AG09309 (cell line): ENCODE data around the gene NLRC3.
"Not testable (repeated sequence)": the region's sequence is repeated elsewhere in the genome, so short reads cannot be mapped to it uniquely, and the experiment has no call there.

ENCODE experiments used
- DNase-seq: peaks from one replicate; pipeline ENCODE4 v3.0.0-alpha.2; 2010; ENCODE audit warnings: low read depth
- H3K4me3 ChIP-seq: 2 replicates; pipeline ENCODE4 v1.5.1; 2011; ENCODE audit warnings: mild to moderate bottlenecking, low read depth, low read length, moderate library complexity; ENCODE audit not compliant: control insufficient read depth
- CTCF ChIP-seq: IDR thresholded peaks from 2 replicates; pipeline ENCODE4 v1.5.1; 2011; ENCODE audit warnings: mild to moderate bottlenecking, low read depth, low read length, inconsistent platforms; ENCODE audit not compliant: insufficient read depth, control insufficient read depth; ENCODE audit errors: missing control alignments

NLRC3 gene

DNA sequence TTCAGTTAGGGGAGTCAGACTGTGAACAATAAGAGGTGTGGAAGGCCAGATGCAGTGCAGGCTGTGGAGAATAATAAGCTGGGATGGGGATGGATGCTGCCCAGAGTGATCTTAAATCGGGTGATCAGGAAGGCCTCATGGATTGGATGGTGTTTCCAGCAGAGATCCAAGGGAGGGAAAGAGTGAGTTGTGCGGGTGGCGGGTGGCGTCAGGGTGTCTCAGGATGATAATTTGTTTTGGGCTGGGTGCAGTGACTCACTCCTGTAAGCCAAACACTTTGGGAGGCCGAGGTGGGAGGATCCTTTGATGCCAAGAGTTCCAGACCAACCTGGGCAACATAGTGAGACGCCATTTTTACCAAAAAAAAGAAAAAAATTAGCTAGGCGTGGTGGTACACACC is 68.5 kb downstream of the NLRC3 start:
- no peak for DNase-seq
- no peak overlapping the region for H3K4me3 ChIP-seq
- no peak for TF ChIP-seq CTCF

GRCh38 chr16:3503523-3503922 is 73.7 kb downstream of the NLRC3 start:
- no peak overlapping the region for H3K4me3 ChIP-seq
- no peak for TF ChIP-seq CTCF
- no peak for DNase-seq

- peak overlapping the region; percentile 70 for H3K4me3 ChIP-seq
Observed at GRCh38 chr16:3501783-3502400, 75.3 kb downstream of the NLRC3 start.

GRCh38 chr16:3501412-3501761 is 75.8 kb downstream of the NLRC3 start:
- H3K4me3 ChIP-seq, result peak overlapping the region; percentile 70
- DNase-seq, result not testable (repeated sequence)

More at GRCh38 chr16:3501783-3502400, 75.3 kb downstream of the NLRC3 start:
- no peak for DNase-seq
- no peak for TF ChIP-seq CTCF

DNA sequence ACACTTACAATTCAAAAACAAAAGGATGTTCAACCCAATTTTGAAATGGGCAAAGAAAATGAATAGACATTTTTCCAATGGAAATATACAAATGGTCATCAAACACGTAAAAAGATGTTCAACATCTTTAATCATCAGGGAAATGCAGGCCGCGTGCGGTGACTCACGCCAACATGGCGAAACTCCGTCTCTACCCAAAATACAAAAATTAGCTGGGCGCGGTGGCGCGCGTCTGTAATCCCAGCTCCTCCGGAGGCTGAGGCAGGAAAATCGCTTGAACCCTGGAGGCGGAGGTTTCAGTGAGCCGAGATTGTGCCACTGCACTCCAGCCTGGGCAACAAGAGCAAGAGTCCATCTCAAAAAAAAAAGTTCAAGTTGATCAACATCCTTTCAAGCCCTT is 78.2 kb downstream of the NLRC3 start:
- H3K4me3 ChIP-seq, result no peak overlapping the region
- DNase-seq, result no peak
- TF ChIP-seq CTCF, result no peak

- DNase-seq, result no peak
- H3K4me3 ChIP-seq, result no peak overlapping the region
- no peak for TF ChIP-seq CTCF
Observed at GRCh38 chr16:3497771-3498170, 79.4 kb downstream of the NLRC3 start.

- no peak for TF ChIP-seq CTCF
- no peak for DNase-seq
- H3K4me3 ChIP-seq, result no peak overlapping the region
Observed at GRCh38 chr16:3496386-3496785, 80.8 kb downstream of the NLRC3 start.
